HL-60 (cell line): Measurements from ENCODE around the gene PLSCR5.

ENCODE experiments used
- GABPA ChIP-seq: IDR thresholded peaks from 2 replicates; pipeline ENCODE4 v1.6.1; 2012; ENCODE audit warnings: low read depth
- POLR2AphosphoS5 ChIP-seq: IDR thresholded peaks from 2 replicates; pipeline ENCODE4 v1.6.1; 2012; ENCODE audit warnings: low read depth
- SPI1 ChIP-seq: IDR thresholded peaks from 2 replicates; pipeline ENCODE4 v1.6.1; 2012; ENCODE audit warnings: low read depth, mild to moderate bottlenecking, borderline replicate concordance
- TF ChIP-seq, protein P1 (sequence below): IDR thresholded peaks from one replicate; pipeline ENCODE4 v1.5.1; 2011; ENCODE audit warnings: low read length, control low read depth, inconsistent platforms; ENCODE audit not compliant: insufficient read depth
- TF ChIP-seq, protein P2 (sequence below): IDR thresholded peaks from 2 replicates; pipeline ENCODE4 v1.6.1; 2012; ENCODE audit warnings: low read depth; ENCODE audit not compliant: insufficient replicate concordance

- TF ChIP-seq, protein P1, sequence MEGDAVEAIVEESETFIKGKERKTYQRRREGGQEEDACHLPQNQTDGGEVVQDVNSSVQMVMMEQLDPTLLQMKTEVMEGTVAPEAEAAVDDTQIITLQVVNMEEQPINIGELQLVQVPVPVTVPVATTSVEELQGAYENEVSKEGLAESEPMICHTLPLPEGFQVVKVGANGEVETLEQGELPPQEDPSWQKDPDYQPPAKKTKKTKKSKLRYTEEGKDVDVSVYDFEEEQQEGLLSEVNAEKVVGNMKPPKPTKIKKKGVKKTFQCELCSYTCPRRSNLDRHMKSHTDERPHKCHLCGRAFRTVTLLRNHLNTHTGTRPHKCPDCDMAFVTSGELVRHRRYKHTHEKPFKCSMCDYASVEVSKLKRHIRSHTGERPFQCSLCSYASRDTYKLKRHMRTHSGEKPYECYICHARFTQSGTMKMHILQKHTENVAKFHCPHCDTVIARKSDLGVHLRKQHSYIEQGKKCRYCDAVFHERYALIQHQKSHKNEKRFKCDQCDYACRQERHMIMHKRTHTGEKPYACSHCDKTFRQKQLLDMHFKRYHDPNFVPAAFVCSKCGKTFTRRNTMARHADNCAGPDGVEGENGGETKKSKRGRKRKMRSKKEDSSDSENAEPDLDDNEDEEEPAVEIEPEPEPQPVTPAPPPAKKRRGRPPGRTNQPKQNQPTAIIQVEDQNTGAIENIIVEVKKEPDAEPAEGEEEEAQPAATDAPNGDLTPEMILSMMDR, result no peak
- TF ChIP-seq POLR2AphosphoS5 (no peak), GABPA (no peak), SPI1 (no peak)
- TF ChIP-seq, protein P2, sequence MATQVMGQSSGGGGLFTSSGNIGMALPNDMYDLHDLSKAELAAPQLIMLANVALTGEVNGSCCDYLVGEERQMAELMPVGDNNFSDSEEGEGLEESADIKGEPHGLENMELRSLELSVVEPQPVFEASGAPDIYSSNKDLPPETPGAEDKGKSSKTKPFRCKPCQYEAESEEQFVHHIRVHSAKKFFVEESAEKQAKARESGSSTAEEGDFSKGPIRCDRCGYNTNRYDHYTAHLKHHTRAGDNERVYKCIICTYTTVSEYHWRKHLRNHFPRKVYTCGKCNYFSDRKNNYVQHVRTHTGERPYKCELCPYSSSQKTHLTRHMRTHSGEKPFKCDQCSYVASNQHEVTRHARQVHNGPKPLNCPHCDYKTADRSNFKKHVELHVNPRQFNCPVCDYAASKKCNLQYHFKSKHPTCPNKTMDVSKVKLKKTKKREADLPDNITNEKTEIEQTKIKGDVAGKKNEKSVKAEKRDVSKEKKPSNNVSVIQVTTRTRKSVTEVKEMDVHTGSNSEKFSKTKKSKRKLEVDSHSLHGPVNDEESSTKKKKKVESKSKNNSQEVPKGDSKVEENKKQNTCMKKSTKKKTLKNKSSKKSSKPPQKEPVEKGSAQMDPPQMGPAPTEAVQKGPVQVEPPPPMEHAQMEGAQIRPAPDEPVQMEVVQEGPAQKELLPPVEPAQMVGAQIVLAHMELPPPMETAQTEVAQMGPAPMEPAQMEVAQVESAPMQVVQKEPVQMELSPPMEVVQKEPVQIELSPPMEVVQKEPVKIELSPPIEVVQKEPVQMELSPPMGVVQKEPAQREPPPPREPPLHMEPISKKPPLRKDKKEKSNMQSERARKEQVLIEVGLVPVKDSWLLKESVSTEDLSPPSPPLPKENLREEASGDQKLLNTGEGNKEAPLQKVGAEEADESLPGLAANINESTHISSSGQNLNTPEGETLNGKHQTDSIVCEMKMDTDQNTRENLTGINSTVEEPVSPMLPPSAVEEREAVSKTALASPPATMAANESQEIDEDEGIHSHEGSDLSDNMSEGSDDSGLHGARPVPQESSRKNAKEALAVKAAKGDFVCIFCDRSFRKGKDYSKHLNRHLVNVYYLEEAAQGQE, result no peak
Measured at GRCh38 chr3:146555311-146555710, 49.8 kb downstream of the PLSCR5 start.
